Keratinocyte (primary cell): ENCODE results near the gene ACP1. TPM values are rescaled to one million over a fixed set of nuclear protein-coding genes. Genes with fewer than 3 reads are reported as not detected.

Experiments used
- DNase-seq: peaks from one replicate; pipeline ENCODE4 v3.0.0-alpha.2; 2011; ENCODE audit warnings: low read depth, missing footprints, low spot score
- FAIRE-seq: peaks from 2 replicates; lab custom pipeline; 2011; peaks lifted over from hg19 to GRCh38; lab: Jason Lieb, UNC
- H2AFZ ChIP-seq: 2 replicates; pipeline ENCODE4 v1.6.0; 2012; ENCODE audit warnings: low read length, control low read depth, inconsistent platforms; ENCODE audit not compliant: control insufficient read depth
- H3K27ac ChIP-seq: 2 replicates; pipeline ENCODE4 v1.5.1; 2011; ENCODE audit warnings: low read length; ENCODE audit not compliant: control insufficient read depth, insufficient read depth
- H3K27me3 ChIP-seq: 3 replicates; pipeline ENCODE4 v1.6.0; 2011; ENCODE audit warnings: low read length; ENCODE audit not compliant: control insufficient read depth, insufficient read depth; ENCODE audit errors: extremely low read depth
- H3K36me3 ChIP-seq, 2 experiments: 2 replicates in 1 of 2; 3 replicates in 1 of 2; pipeline ENCODE4 v1.5.1; 2011; ENCODE audit warnings: low read length in 2 of 2, mild to moderate bottlenecking in 1 of 2; ENCODE audit not compliant: control insufficient read depth in 2 of 2, insufficient read depth in 2 of 2; ENCODE audit errors: extremely low read depth in 1 of 2
- H3K4me1 ChIP-seq: 3 replicates; pipeline ENCODE4 v1.5.1; 2011; ENCODE audit warnings: low read length; ENCODE audit not compliant: control insufficient read depth, insufficient read depth; ENCODE audit errors: extremely low read depth
- H3K4me2 ChIP-seq: 3 replicates; pipeline ENCODE4 v1.6.0; 2011; ENCODE audit warnings: low read depth, low read length; ENCODE audit not compliant: control insufficient read depth, insufficient read depth; ENCODE audit errors: extremely low read depth
- H3K4me3 ChIP-seq, 3 experiments: fragments of 200-600 bp in 1 of 3; sonication (generic) in 1 of 3; 2 replicates in 2 of 3; 3 replicates in 1 of 3; pipeline ENCODE4 v1.5.1; 2011 to 2016; ENCODE audit warnings: low read length in 3 of 3, mild to moderate bottlenecking in 3 of 3, control low read depth in 2 of 3, inconsistent platforms in 1 of 3, low read depth in 1 of 3, mixed read lengths in 1 of 3, mixed run types in 1 of 3, moderate library complexity in 1 of 3; ENCODE audit not compliant: control insufficient read depth in 2 of 3, insufficient read depth in 2 of 3; ENCODE audit errors: extremely low read depth in 1 of 3
- H3K79me2 ChIP-seq: 2 replicates; pipeline ENCODE4 v1.6.0; 2012; ENCODE audit warnings: low read length; ENCODE audit not compliant: control insufficient read depth, insufficient read depth
- H3K9ac ChIP-seq: 3 replicates; pipeline ENCODE4 v1.6.0; 2011; ENCODE audit warnings: low read length; ENCODE audit not compliant: control insufficient read depth, insufficient read depth; ENCODE audit errors: extremely low read depth
- H3K9me1 ChIP-seq: 3 replicates; pipeline ENCODE4 v1.6.0; 2011; ENCODE audit warnings: low read length; ENCODE audit not compliant: control insufficient read depth, insufficient read depth; ENCODE audit errors: extremely low read depth
- H3K9me3 ChIP-seq: 2 replicates; pipeline ENCODE4 v1.5.1; 2012; ENCODE audit warnings: low read depth, low read length; ENCODE audit not compliant: control insufficient read depth
- H4K20me1 ChIP-seq: 3 replicates; pipeline ENCODE4 v1.6.0; 2011; ENCODE audit warnings: low read length; ENCODE audit not compliant: control insufficient read depth, insufficient read depth; ENCODE audit errors: extremely low read depth
- EZH2 ChIP-seq: IDR thresholded peaks from one replicate; pipeline ENCODE4 v1.6.1; 2012; ENCODE audit warnings: inconsistent platforms, mild to moderate bottlenecking, low read length, moderate library complexity
- dilution Hi-C: fragments of 300-500 bp; cut with MboI; formaldehyde crosslinking; loops from one replicate; pipeline ENCODE4 v1.7.0; 2020; ENCODE audit warnings: low sequenced_read_pairs; ENCODE audit not compliant: extremely low pct_ligation_motif_present
- polyA plus RNA-seq, 5 experiments: library from polyadenylated mRNA; depleted of rRNA in 3 of 5; stranded (reverse) in 3 of 5; stranded (forward) in 1 of 5; unstranded in 1 of 5; fragments of >200 nt; gene quantifications; 1 replicate in 1 of 5; 2 replicates in 3 of 5; 3 replicates in 1 of 5; pipeline versions ENCODE4 v1.2.1 to v1.2.3, GENCODE V29; 2011 to 2012; ENCODE audit warnings: missing spikeins in 2 of 5, low read depth in 1 of 5, low replicate concordance in 1 of 5
- TF ChIP-seq, protein P1 (sequence below), 3 experiments: IDR thresholded peaks in 1 of 3; conservative IDR thresholded peaks in 1 of 3; optimal IDR thresholded peaks in 1 of 3; 2 replicates in 2 of 3; 3 replicates in 1 of 3; pipeline versions ENCODE3 to v1.5.1; 2011; ENCODE audit warnings: low read length in 3 of 3, mild to moderate bottlenecking in 3 of 3, moderate library complexity in 2 of 3, control low read depth in 1 of 3, inconsistent platforms in 1 of 3; ENCODE audit not compliant: insufficient read depth in 2 of 3; ENCODE audit errors: extremely low read depth in 1 of 3

The ACP1 gene
- polyA plus RNA-seq, 1 donor (not counting 4 experiments of a cell fraction or from before 2014, with no cell fraction given), result 123 TPM

DNA sequence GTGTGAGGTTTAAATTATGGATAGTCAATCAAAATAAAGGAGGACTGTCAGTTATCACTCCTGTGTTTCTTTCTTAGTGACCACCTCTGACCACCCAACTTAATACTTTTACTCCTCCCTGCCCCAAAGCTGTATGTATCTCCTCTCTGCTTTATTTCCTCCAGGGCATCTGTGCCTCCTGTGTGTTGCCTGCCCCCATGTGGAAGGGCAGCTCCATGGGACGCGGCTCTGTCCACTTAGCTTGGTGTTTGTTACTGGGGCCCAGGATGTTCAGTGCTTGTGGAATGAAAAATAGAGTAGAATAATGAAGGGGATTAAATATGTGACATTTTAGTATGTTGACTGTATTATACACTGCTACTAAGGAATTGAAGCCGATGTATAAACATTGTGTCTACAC lies 9.8 kb downstream of the ACP1 start:
- H3K4me3 ChIP-seq, result no peak overlapping the region
- H3K9me3 ChIP-seq, result no peaks in the 10 kb centered on the region
- H3K36me3 ChIP-seq, result peaks cover 17 to 23% of the 10 kb centered on the region in 2 experiments
- no peak overlapping the region for H3K4me2 ChIP-seq
- peaks cover 71% of the 10 kb centered on the region for H3K79me2 ChIP-seq
- H3K9ac ChIP-seq, result no peak overlapping the region
- peaks cover 5% of the 10 kb centered on the region for H3K9me1 ChIP-seq
- no peak for FAIRE-seq
- TF ChIP-seq, protein P1, sequence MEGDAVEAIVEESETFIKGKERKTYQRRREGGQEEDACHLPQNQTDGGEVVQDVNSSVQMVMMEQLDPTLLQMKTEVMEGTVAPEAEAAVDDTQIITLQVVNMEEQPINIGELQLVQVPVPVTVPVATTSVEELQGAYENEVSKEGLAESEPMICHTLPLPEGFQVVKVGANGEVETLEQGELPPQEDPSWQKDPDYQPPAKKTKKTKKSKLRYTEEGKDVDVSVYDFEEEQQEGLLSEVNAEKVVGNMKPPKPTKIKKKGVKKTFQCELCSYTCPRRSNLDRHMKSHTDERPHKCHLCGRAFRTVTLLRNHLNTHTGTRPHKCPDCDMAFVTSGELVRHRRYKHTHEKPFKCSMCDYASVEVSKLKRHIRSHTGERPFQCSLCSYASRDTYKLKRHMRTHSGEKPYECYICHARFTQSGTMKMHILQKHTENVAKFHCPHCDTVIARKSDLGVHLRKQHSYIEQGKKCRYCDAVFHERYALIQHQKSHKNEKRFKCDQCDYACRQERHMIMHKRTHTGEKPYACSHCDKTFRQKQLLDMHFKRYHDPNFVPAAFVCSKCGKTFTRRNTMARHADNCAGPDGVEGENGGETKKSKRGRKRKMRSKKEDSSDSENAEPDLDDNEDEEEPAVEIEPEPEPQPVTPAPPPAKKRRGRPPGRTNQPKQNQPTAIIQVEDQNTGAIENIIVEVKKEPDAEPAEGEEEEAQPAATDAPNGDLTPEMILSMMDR (optimal IDR thresholded peaks at IDR 0.05 in 1 of 3, IDR thresholded peaks at IDR 0.05 in 1 of 3, conservative IDR thresholded peaks at IDR 0.05 in 1 of 3; ENCODE audit: extremely low read depth in 1 of 3, insufficient read depth in 2 of 3, low read length in 3 of 3), result peak in 2 of 3 experiments; percentile 13 to 51
- no peak for TF ChIP-seq EZH2
- no peak overlapping the region for H2AFZ ChIP-seq
- H3K4me1 ChIP-seq, result no peaks in the 10 kb centered on the region
- dilution Hi-C loops, result no loop called here
- H3K27ac ChIP-seq, result no peak overlapping the region
- peaks cover 19% of the 10 kb centered on the region for H4K20me1 ChIP-seq
- H3K27me3 ChIP-seq, result no peaks in the 10 kb centered on the region
- DNase-seq, result no peak

DNA sequence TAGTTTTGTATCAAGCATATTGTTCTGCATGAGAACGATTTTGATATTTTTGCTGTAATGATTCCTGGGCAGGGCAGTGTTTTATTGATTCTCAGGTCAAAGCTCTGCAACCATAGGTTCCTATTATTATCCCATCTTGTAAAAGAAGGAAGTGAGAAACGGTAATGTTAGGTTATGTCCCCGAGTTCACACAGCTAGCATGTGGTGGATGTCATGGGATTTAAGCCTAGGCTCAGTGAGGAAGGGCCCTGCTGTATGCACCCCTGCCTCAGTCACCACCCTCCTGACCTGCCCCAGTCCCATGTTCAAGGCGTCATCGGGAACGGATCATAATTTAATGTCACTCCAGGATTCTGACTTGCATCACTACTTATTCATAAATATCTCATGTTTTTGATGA lies 10.7 kb downstream of the ACP1 start:
- no peak overlapping the region for H3K4me3 ChIP-seq
- no peaks in the 10 kb centered on the region for H3K4me1 ChIP-seq
- dilution Hi-C loops, result no loop called here
- peaks cover 5% of the 10 kb centered on the region for H3K9me1 ChIP-seq
- no peaks in the 10 kb centered on the region for H3K9me3 ChIP-seq
- peaks cover 18% of the 10 kb centered on the region for H4K20me1 ChIP-seq
- no peak overlapping the region for H2AFZ ChIP-seq
- no peak overlapping the region for H3K27ac ChIP-seq
- no peaks in the 10 kb centered on the region for H3K27me3 ChIP-seq
- H3K9ac ChIP-seq, result no peak overlapping the region
- DNase-seq (no peak), FAIRE-seq (no peak)
- H3K4me2 ChIP-seq, result no peak overlapping the region
- peaks cover 15 to 23% of the 10 kb centered on the region in 2 experiments for H3K36me3 ChIP-seq
- peaks cover 61% of the 10 kb centered on the region for H3K79me2 ChIP-seq
- TF ChIP-seq EZH2, result no peak
- TF ChIP-seq, protein P1 (optimal IDR thresholded peaks at IDR 0.05 in 1 of 3, IDR thresholded peaks at IDR 0.05 in 1 of 3, conservative IDR thresholded peaks at IDR 0.05 in 1 of 3; ENCODE audit: extremely low read depth in 1 of 3, insufficient read depth in 2 of 3, low read length in 3 of 3), result no peak
